HPDE6-E6E7 (cell line): ENCODE results near the gene SHC1.

ENCODE experiments used
- DNase-seq: peaks from one replicate; pipeline ENCODE4 v3.0.0; 2011; ENCODE audit warnings: missing footprints; ENCODE audit errors: extremely low spot score

SHC1 gene

DNA sequence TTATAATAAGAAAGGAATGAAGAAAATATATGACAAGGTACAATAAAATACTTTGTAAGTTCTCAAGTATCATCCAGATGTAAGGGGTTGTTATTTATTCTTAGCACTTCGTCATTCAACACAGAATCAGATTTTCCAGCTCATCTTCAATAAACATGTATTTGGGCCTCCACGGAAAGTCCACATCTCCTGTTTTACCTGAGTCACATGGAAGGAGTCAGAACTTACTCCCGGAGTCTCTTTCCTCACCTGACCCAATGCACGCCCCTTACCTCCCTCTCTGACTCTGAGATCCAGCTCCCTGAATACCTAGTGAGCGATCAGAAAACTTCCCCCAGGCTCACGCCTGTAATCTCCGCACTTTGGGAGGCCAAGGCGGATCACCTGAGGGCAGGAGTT, 32.6 kb downstream of the SHC1 start:
- no peak for DNase-seq

DNA sequence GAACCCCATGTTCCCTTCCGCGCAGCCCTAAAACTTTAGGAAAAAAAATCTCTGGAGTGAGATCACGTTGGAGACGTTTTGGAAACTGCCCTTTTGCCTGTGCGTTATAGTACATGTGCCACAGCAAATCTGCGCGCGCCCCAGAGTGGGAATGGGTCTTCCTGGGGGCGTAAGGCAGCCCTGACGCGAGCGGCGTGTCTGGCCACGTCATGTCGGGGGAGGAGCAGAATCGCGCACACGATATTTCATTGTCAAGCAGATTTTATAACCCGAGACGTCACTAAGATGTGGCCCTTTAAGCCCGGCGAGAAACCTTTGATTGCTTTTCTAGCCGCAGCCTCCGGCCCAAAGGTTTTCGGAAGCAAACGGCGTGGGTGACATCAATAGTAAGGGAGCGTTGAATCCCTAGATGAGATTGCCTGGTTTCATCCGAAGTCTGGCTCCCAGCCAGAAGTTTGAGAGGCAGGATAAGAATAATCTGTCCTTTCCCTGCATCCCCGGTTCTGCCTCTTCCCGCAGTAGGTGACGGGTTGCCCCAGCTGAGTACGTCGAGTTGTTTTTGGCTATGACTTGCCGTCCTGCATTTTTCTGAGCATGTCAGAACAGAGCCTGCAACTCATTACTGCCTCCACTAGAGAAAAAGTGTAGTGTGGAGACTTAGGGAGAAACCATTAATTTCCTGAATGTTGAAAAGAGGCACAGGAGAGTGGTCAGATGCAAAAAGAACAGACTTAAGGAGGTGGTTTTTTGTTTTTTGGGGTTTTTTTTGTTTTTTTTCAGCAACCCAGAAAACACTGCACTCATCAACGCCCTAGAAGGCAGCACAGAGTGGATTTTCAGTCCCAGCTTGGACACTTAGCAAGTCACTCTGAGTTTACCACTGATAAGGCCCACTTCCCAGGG, 33.2 kb downstream of the SHC1 start:
- peak; percentile 87 for DNase-seq

DNA sequence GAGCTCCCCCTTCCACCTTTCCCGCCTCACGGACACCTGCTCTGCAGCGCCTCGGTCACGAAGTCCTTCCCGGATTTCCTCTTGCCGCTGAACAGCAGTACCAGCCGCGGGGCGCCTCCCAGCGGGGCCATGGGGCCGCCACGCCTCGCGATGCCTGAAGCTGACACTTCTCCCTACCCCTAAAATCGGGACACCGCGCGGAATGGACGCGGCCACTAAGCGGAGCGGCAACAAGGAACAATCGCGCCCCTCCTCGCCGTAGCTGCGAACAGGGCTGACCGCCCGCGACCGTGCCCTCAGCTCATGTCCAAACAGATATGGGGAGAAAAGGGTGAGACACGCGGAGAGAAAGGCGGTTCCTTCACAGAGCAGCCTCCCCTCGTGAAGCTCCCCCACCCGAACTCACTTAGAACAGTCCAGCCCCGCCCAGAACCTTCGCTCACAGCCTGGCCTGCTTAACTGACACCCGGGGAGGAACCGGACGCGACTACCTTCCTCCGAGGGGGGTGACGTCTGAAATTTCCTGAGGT, 33.9 kb downstream of the SHC1 start, which contains the start of gene PMVK:
TSS of gene PMVK (minus strand) at position 165 of the 530 bp plus-strand sequence. CDS start at position 131, 34 bp downstream.
- peak; percentile 95 for DNase-seq

DNA sequence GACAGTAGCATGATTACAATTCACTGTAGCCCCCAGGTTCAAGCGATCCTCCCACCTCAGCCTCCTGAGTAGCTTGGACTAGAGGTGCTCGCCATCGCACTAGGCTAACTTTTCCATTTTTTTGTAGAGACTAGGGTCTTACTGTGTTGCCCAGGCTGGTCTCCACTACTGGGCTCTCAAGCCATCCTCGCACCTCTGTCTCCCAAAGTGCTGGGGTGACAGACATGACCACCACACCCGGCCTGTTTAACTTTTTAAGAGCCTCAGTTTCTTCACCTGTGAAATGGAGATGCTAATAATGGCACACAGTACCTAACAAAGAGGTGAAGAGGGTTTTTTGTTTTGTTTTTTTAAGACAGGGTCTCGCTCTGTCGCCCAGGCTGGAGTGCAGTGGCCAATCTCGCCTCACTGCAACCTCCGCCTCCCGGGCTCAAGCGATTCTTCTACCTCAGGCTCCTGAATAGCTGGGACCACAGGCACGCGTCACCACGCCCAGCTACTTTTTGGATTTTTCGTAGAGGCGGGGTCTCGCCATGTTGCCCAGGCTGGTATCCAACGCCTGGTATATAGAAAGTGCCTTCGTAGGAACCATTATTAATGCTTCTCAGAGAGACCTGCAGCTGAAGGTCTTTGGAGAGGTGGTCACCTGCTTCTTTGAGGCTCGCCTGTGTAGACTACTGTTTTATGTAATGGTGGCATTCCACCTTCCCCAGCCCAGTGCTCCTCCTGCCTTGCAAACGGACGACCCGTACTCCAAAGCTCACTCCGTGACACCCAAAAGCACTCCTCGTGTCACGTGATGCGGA, 34.6 kb downstream of the SHC1 start:
- no peak for DNase-seq

DNA sequence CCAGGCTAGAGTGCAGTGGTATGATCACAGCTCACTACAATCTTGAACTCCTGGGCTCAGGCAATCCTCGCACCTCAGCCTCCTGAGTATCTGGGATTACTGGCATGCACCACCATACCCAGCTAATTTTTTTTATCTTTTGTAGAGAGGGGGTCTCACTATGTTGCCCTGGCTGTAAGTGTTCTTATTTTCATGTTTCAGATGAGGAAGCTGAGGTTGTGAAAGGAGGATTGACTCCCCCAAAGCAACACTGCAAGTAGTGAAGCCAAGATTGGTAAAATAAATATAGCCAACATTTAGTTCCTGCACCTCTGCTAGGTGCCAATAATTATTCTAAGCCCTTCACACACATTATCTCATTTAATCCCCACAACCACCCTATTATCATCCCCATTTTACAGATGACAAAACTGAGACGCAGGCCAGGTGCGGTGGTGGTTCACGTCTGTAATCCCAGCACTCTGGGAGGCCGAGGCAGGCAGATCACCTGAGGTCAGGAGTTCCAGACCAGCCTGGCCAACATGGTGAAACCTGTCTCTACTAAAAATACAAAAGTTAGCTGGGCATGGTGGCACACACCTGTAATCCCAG, 36.1 kb downstream of the SHC1 start:
- DNase-seq: no peak

DNA sequence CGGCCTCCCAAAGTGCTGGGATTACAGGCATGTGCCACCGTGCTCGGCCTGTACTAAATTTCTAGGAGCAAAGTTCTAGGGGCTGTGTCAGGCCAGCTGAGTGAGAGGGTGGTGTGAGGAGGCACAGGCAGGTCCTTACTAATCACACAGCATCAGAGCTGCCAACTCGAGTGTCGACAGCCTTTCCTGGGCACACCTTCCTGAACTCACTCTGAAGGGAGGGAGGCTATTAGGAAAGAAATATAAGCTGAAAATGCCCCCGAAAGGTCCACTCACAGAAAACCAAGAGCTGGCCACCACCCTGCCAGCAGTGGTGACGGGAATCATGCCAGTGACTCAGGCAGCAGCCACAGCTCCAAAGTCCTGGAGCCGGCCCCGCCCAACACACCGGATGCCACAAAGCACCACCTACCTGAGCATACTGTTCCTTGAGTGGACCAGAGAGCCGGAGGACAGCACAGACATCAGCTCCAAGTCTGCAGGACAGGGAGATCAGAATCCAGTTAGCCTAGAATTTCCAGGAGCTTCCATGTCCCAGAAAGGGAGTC, 38.5 kb downstream of the SHC1 start:
- DNase-seq: peak; percentile 77

DNA sequence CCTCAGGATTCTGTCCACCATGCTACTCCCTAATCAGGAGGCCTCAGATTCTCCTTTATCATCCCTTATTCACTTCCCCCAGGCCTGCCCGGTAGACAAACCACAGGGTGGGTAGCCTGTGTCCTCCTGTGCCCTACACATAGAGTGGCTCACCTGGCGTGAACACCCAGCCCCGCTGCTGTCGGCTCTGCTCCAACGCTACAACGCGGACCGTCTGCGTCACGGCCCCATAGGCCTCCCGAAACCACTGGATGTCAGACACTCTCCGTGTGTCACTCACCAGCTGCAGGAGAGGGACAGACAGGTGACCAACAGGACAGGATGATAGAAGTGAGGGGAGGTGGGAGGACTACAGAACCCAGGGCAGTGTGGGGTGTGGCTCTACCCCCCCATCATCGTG, 44.3 kb downstream of the SHC1 start:
- DNase-seq: no peak

DNA sequence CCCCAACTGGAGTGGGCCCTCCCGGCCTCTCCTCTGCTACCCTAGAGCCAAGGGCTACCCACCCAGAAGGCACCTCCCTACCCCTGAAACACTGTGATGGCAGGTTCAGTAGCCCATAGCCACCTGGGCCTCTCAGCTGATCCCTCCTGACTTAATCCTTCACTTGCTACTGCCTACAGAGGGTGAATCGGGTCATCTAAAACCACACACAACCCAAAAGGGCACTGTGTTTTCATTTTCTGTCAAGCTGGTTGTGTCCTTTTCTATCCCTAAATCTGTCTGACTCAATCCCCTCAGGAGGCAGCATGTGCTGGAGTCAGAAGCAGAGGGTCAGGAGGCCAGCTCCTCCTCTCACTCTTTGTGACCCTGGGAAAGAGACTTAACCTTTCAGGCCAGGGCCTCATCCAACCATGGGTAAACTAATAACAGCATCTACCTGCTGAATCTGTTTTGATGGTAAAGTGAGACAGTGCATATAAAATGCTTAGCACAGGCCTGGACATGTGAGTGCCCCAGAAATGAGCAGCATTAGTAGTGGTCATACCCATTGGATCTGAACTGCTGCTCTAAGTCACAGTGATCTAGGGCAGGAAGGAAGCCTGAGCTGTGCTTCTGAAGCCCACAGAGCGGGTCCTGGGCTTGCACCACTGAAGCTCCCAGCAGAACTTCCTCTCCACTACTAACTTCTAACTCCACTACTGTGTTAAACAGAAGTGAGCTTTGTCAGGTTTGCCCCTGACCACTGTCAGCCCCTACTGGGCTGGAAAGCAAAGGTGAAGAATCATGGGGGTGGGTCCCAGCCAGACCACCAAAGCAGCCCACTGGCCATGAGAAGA, 45.0 kb downstream of the SHC1 start:
- no peak for DNase-seq

DNA sequence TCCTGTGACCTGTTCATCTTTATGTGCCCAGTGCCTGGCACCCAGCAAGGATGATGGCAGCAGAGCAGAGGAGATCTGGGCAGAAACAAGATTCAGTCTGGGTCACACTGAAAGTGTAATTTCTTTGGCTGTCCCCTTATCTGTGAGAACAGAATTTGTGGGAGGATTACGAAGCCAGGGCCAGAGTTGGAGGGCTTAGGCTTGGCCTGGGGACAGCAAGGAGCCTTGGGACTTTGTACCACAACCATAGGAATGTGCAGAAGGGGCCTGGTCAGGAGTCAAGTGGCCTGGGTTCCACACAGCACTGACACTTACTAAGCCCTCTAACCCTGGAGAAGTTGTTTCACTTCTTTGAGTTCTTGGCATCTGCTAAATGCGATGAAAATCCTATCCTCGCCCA, 46.9 kb downstream of the SHC1 start:
- no peak for DNase-seq

DNA sequence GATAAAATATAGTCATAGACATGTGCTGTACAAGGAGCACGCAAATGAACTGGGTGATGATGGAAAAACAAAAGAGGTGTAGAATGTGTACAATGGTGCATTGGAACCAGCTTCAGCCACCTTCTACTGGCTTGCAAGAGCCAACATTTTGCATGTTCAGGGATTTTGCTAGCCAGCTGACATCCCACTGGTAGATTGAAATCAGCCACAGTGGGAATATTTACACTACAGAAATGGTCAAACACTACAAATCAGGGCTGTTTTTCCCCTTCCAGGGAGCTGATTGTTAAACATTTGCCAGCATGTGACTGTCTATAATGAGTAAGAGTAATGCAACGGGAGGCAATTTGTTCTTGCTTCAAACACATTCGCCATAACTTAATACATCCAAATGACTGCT, 57.3 kb downstream of the SHC1 start:
- DNase-seq: no peak

DNA sequence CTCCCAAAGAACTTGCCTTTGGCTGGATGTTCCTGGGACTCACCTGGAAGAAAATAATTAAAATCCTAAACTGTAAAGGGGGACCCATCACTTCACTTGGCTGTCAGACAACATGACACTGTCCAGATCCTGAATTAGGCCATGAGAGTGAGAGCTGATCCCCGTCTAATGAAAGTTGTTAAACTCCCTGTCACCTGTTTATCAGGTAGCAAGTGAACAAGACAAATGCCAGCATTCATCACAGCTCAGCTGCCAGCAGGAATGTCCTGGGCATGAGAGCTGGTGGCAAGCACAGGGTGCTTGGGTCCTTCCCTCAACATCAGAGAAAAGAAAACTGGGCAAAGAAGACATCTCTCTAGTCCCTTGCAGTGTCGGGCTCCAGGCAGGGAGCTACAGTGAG, 57.8 kb downstream of the SHC1 start:
- DNase-seq: no peak
